LNCAP (cell line): ENCODE measurements around the gene COTL1.

Source experiments
- TF ChIP-seq, protein P1 (sequence below): fragments of 450-650 bp; IDR thresholded peaks from 2 replicates; pipeline ENCODE4 v1.5.1; 2017; ENCODE audit warnings: mild to moderate bottlenecking

COTL1 gene

DNA sequence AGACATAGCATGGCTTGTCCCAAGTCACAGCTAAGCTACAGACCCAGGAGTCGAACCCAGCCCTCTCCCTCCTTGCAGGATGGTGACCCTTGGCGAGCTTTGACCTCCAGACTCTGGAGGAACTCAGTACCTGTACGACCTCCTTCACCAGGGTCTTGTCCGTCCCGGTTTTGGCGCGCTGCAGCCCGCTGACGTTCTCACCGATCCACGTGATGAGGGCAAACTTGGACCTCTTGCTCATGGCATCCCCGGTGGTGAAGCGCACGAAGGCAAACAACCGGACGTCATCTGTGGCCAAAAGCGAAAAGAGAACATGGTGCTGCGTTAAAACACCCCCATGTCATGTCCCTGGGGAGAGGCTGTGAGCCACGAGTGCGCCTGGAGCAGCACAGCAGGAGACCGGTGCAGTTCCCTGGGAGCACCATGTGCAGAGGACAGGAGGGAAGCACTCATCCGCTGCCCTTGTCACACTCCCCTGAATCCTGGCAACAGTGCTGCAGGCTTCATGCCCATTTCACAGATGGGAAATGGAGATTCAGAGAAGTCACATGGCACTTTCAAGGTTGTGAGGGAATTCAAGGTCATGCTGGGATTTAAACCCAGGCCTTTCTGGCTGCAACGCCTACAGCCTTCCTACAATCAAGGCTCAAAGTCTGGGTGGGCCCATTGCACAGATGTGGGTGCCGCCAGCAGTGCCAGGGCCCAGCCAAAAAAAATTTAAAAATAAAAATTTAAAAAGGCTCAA, 27.7 kb downstream of the COTL1 start:
- TF ChIP-seq, protein P1, sequence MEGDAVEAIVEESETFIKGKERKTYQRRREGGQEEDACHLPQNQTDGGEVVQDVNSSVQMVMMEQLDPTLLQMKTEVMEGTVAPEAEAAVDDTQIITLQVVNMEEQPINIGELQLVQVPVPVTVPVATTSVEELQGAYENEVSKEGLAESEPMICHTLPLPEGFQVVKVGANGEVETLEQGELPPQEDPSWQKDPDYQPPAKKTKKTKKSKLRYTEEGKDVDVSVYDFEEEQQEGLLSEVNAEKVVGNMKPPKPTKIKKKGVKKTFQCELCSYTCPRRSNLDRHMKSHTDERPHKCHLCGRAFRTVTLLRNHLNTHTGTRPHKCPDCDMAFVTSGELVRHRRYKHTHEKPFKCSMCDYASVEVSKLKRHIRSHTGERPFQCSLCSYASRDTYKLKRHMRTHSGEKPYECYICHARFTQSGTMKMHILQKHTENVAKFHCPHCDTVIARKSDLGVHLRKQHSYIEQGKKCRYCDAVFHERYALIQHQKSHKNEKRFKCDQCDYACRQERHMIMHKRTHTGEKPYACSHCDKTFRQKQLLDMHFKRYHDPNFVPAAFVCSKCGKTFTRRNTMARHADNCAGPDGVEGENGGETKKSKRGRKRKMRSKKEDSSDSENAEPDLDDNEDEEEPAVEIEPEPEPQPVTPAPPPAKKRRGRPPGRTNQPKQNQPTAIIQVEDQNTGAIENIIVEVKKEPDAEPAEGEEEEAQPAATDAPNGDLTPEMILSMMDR: no peak

DNA sequence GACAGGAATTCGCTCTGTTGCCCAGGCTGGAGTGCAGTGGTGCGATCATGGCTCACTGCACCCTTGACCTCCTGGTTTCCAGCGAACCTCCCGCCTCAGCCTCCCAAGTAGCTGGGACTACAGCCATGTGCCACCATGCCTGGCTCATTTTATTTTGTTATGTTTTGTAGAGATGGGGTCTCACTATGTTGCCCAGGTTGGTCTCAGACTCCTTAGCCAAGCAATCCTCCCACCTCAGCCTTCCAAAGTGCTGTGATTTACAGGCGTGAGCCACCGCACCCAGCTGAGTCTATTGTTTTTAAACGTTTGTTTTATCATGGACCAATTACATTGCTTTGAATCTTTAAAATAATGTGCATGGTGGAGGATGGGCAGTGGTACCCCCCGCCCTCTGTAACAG, 28.9 kb downstream of the COTL1 start:
- TF ChIP-seq, protein P1: no peak

DNA sequence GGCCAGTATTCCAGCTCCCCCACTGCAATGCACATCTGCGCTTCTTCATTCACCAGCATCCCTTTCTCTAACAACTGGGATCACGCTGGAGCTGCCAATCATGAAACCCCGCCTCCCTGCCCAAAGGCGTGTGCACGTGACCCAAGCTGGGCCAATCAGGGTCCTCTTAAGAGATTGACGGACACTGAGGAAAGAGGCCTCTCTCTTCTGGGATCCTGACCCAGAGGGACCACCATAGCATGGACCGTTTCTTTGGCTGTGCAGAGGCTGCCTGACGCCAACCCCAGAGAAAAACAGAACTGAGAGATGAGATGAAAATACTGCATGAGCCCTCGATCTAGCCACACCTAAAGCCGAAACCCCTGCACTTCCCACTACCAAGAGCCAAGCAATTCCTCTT, 32.0 kb downstream of the COTL1 start:
- TF ChIP-seq, protein P1: no peak

DNA sequence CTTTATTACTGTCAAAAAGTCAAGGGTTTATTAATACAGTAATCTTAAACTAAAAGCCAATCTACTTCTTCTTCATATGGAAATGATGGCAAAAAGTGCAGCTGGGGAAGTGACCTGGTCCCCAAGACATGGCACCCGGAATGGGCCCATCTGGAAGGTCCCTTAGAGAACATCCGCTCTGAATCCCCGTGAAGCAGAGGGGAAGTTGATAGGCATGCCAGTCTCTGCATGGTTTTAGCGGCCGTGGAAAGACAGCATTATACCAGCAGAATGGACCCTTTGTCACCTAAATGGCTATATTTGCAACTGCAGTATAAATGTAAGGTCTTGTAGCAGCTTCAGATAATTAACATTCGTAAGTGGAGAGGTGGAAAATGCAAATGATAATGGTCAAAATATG, 32.4 kb downstream of the COTL1 start:
- TF ChIP-seq, protein P1: no peak

DNA sequence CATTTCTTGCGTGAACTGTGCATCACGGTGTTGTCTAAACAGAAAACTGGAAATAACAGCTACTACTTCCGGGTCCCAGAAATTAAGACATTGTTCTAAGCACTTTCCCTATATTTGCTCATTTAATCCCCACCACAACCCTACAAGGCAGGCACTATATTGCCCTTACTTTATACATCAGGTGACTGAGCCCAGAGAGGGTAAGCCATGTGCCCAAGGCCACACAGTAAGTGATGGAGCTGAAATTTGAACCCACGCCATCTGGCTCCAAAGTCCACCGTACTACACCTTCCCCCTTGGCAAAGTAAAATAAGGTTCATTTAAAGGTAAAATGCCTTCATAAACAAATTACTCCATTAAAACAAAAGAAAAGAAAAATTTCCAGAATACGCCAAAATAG, 33.2 kb downstream of the COTL1 start:
- TF ChIP-seq, protein P1: no peak

DNA sequence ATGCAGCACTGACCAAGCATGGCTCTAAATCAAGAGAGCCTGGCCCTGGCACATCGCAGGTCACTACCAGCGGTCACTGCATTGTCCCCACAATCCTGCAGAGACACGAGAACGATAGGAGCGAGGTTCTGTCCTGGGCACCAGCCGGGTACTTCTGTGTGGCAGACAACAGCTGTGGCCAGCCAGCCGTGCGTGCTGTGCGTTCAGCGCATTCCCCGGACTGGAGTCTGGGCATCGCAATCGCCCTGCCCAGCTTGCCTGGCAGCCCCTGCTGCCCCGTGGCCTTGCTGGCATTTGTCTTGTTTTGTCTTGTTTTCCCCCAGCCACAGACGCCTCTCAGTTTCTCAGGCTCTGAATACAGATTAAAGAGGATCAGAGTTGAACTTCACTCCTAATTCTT, 33.9 kb downstream of the COTL1 start:
- TF ChIP-seq, protein P1: no peak

DNA sequence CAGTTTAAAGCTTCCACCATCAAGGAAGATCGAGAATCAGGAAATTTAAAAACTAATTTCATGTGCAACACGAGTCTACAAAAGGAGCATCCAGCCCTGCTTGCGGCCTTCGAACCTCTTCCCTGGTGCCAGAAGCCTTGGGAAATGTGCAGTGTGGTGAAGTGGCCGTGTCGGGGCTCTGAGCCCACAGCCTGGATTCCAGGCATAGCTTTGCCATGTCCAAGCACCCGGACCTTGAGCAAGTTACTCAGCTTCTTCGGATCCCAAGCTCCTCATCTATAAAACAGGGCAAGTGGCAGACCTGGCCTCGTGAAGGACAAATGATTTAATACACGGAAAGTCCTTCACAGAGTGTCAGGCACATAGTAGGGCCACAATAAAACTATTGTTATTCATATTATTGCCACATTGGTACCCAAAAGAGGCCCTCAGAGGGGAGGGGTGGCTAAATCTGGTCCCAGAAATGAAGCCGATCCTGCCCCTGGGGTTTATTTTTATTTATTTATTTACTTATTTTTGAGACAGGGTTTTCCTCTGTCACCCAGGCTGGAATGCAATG, 34.8 kb downstream of the COTL1 start:
- TF ChIP-seq, protein P1: no peak
